IPS-15b (cell line): ENCODE measurements around the gene PSMB10.
"Not testable (repeated sequence)": the region's sequence is repeated elsewhere in the genome, so short reads cannot be mapped to it uniquely, and the experiment has no call there.

ENCODE experiments used
- H3K27me3 ChIP-seq: one replicate; pipeline ENCODE4 v1.6.1; 2013; ENCODE audit warnings: low read length; ENCODE audit not compliant: control insufficient read depth, insufficient read depth
- H3K36me3 ChIP-seq: one replicate; pipeline ENCODE4 v1.6.1; 2013; ENCODE audit warnings: low read length; ENCODE audit not compliant: control insufficient read depth, insufficient read depth
- H3K4me1 ChIP-seq: one replicate; pipeline ENCODE4 v1.6.1; 2013; ENCODE audit warnings: mild to moderate bottlenecking, low read length; ENCODE audit not compliant: control insufficient read depth, insufficient read depth
- H3K4me3 ChIP-seq: one replicate; pipeline ENCODE4 v1.5.1; 2013; ENCODE audit warnings: low read depth, low read length
- H3K9ac ChIP-seq: one replicate; pipeline ENCODE4 v1.6.1; 2013; ENCODE audit warnings: low read depth, mild to moderate bottlenecking, low read length
- H3K9me3 ChIP-seq: one replicate; pipeline ENCODE4 v1.6.1; 2013; ENCODE audit warnings: mild to moderate bottlenecking, low read length; ENCODE audit not compliant: control insufficient read depth, insufficient read depth

Gene PSMB10

DNA sequence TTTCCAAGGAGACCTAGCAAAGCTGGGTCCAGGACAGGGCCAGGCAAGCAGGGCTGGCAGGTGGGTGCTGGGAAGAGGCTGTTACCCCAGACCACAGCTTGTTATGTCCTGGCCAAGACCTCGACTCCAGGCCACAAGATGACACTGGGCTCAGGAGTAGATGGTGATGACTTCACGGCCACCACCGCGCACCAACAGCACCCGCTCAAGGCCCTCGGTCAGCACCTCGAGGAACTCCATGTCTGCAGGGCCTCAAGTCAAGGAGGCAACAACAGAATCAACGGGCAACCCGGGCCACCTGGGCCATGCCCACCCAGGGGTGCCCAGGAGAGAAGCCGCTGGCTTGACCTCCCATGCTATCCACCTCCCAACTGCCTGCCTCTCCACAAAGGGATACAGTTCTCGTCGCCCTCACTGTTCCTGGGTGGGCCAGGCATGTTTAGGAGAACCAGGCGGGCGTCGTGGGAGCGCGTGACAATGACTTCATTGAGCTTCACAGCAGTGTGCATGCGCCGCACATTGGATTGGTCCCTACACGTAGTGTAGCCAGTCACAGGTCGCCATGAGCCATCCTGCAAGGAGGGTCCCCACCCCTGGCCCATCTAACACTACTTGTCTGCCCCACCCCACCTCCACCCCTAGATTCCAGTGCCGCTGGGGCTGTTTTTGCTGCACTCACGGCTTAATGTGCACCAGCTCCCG lies 8.2 kb upstream of the PSMB10 start:
- Histone ChIP-seq H3K9ac (no peak overlapping the region), H3K4me3 (no peak overlapping the region)

DNA sequence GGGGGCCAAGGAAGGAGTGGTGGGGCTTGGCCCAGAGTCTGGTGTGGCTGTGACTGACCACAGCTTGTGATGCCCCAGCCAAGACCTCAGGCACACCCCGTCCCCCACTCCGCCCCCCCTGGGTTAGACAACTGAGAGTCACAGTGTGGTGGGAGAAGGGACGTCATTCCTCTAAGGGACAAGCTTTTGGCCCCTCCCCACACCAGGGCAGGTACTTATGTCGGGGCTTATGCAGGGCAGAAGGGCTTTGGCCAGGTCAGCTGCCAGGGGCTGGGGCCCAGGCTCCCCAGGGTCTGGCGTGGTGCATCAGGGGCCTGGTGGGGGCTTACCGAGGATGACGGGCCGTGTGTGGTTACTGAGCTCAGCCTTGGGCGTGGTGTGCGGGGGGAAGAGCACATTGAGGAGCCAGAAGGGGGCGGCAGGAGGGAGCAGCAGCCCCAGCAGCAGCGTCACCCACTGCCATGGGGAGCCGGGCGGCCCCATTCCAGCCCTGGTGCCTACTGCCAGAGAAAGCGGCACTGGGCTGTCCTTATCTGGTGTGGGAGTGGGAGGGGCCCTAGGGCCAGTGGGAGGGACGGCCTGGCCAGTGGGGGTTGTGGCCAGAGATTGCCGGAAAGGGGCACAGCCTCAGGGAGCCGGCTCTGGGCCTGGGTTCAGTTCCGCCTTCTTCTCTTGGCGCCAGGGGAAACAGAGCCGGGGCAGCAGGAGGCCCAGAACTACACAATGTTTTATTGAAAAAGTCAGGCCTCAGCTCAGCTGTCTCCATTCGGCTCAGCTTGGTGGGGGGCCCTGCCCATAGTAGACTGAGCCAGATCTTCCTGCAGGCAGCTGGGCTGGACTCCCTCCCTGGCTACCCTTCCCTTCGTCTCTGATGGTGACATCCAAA lies 7.2 kb upstream of the PSMB10 start, which contains the start of gene LCAT:
TSS of gene LCAT (minus strand) at position 502 of the 886 bp plus-strand sequence. CDS start at position 483, 19 bp downstream.
- no peaks in the 10 kb centered on the region for H3K9me3 ChIP-seq
- H3K9ac ChIP-seq = no peak within 1 kb of the TSS
- H3K4me3 ChIP-seq = no peak within 1 kb of the TSS
- H3K36me3 ChIP-seq = peaks cover 44% of the 10 kb centered on the region
- no peaks in the 10 kb centered on the region for H3K27me3 ChIP-seq
- no peaks in the 10 kb centered on the region for H3K4me1 ChIP-seq

More for the DNA sequence above, 8.2 kb upstream of the PSMB10 start:
- H3K4me1 ChIP-seq = no peaks in the 10 kb centered on the region
- no peaks in the 10 kb centered on the region for H3K9me3 ChIP-seq
- H3K36me3 ChIP-seq = peaks cover 47% of the 10 kb centered on the region
- no peaks in the 10 kb centered on the region for H3K27me3 ChIP-seq

DNA sequence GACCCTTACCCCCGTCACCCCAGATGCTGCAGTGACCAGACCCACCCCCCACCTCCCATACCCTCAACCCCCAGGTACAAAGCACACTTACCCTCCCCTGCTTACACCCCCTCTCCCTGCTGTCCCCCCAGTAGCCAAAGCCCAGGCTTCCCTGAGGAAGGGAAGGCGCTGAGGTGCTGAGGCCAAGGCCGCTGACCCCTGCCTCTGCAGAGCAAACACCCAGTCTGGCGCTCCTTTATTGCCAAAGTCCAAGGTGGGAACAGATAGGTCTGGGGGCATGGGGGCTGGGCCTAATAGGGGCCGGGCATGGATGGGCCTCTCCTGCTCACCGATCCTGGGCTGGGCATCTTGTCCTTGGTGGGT lies 6.6 kb upstream of the PSMB10 start:
- Histone ChIP-seq H3K4me3 (no peak overlapping the region), H3K9ac (no peak overlapping the region), H3K4me1 (no peaks in the 10 kb centered on the region), H3K9me3 (no peaks in the 10 kb centered on the region), H3K36me3 (peaks cover 41% of the 10 kb centered on the region), H3K27me3 (no peaks in the 10 kb centered on the region)

DNA sequence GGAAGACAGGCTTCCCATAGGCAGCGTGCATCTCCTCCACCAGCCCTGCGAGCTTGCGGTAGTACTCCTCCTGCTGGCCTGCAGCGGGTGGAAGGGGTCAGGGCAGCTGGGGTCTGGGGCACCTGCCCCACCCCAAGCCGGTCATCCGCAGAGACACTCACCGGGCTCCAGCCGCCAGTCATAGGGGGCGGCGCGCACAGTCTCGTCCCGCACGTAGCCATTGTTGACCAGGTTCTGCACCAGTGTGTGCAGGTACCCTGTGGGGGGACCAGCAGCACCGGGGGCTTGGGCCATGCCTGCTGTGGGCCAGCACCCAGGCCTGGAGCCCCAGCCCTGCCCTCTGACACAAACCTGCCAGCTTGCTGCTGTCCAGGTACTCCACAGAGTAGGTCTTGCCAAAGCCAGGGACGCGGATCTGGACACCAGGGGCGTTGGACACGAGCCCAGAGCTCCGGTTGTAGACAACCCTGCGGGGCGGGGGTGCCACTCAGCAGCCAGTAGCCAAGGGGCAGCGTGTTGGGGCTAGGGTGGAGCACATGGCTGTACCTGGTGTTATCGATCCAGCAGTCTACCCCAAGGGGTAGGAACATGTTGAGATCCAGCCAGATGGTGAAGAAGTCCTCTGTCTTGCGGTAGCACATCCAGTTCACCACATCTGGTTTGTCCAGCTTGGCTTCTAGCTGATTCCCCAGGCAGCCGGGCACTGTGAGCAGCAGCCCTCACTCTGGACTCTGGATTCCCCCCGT lies 6.0 kb upstream of the PSMB10 start:
- Histone ChIP-seq H3K4me3 (no peak overlapping the region), H3K27me3 (no peaks in the 10 kb centered on the region), H3K36me3 (peaks cover 35% of the 10 kb centered on the region), H3K9me3 (no peaks in the 10 kb centered on the region), H3K9ac (no peak overlapping the region), H3K4me1 (no peaks in the 10 kb centered on the region)

DNA sequence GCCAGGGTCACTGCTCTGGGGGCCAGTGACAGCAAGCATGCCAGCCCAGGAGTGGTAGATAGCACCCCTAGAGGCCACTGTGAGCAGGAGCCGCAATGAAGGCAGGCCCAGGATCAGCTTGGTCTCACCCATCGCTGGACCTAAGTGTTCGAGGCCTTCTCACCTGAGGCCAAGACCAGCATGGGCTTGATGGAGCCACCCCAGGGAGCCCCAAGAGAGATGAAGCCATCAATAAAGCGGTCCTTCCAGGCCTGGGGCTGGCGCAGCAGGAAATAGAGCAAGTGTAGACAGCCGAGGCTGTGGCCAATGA lies 5.5 kb upstream of the PSMB10 start:
- Histone ChIP-seq H3K4me3 (no peak overlapping the region), H3K9me3 (no peaks in the 10 kb centered on the region), H3K4me1 (peaks cover 1% of the 10 kb centered on the region), H3K36me3 (peaks cover 30% of the 10 kb centered on the region), H3K27me3 (no peaks in the 10 kb centered on the region), H3K9ac (no peak overlapping the region)

DNA sequence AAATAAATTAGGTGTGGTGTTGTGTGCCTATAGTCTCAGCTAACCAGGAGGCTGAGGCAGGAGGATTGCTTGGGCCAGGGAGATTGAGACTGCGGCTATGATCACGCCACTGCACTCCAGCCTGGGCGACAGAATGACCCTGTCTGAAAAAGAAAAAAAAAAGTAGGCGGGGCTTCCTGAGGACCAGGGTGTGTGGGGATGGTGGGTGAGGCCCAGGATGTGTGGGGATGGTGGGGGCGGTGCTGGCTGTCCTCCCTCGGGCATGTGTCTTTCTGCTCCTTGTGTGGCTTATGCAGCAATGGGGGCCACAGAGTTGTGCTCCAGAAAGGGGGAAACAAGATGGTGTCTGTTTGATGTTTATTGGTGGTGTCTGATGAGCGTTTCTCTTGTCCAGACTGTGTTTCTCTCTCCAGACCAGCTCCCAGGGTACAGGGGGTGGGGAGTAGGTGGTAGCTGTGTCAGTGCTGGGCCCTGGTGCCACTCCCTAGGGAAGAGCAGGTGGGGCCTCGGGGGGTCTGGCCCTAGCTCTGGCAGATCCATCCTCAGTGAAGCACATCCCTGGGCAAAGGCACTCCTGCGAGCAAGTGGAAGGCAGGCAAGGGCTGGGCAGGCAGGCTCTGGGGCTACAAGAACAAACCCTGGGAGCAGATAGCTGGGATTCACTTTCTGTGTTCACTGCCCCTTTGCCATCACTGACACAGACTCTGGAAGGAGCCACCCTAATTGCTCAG lies 5.0 kb upstream of the PSMB10 start:
- Histone ChIP-seq H3K9ac (no peak overlapping the region), H3K4me3 (no peak overlapping the region), H3K27me3 (no peaks in the 10 kb centered on the region), H3K9me3 (no peaks in the 10 kb centered on the region), H3K4me1 (peaks cover 5% of the 10 kb centered on the region), H3K36me3 (peaks cover 25% of the 10 kb centered on the region)

DNA sequence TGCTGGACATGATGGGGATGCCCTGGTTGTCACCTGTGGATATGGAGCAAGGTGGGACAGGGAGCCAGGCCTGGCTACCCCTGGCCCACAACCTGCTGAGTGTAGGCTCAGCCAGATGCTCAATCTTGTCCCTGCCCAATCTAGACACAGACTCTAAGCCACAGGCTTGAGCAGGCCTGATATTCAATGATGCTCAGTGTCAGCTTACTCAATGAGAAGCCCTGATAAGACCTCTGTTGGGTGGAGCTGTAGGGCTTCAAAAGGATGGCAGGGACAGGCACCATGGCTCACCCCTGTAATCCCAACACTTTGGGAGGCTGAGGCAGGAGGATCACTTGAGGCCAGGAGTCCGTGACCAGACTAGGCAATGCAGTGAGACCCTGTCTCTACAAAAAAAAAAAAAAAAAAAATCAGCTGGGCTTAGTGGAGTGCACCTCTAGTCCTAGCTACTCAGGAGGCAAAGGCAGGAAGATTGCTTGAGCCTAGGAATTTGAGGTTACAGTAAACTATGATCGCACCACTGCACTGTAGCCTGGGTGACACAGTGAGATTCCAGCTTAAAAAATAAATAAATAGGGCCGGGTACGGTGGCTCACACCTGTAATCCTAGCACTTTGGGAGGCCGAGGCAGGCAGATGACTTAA lies 3.9 kb upstream of the PSMB10 start:
- Histone ChIP-seq H3K9me3 (no peaks in the 10 kb centered on the region), H3K36me3 (peaks cover 20% of the 10 kb centered on the region), H3K4me1 (peaks cover 5% of the 10 kb centered on the region), H3K4me3 (no peak overlapping the region), H3K9ac (no peak overlapping the region), H3K27me3 (no peaks in the 10 kb centered on the region)

DNA sequence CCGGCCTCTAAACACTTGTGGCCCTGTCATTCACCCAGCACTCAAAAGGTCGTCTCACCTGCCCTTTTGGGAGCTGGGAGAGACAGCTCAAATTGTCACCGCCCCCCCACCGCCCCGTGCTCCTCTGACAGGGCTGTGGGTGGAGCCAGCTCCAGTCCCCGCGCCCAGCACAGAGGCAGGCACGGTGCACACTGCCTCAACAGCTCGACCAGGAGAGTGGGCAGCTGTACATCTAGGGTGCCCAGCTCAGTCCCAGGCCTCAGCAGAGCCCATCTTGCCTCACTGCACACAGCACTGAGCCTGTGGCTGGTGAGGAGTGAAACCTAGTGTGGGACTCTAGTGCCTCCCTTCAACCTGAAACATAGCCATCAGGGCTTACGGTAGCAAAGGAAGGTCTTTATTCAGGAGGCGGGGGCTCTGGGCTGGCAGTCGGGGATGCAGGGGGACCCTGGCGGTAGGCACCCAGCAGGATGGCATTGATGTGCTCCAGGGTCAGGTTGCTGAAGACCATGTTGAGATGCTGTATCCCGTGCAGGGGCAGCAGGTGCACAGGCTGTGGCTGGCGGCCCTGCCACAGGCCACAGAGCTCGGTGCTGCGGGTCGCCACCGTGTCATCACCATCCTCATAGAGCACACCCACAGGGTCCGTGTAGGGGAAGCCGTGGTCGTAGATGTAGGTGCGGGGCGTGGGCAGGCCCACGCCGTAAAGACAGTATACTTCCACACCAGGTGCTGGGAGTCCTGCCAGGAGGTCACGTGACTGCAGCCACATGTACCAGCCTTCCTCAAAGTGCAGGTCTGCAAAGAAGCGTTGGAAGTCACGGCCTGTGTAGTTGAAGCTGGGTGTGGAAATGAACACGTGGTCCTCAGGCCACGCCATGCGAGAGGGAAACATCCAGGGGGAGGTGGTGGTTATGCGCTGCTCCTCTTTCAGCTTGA lies 3.1 kb upstream of the PSMB10 start:
- H3K36me3 ChIP-seq = peaks cover 12% of the 10 kb centered on the region
- H3K27me3 ChIP-seq = no peaks in the 10 kb centered on the region
- H3K9ac ChIP-seq = no peak overlapping the region
- H3K4me3 ChIP-seq = no peak overlapping the region
- peaks cover 5% of the 10 kb centered on the region for H3K4me1 ChIP-seq
- no peaks in the 10 kb centered on the region for H3K9me3 ChIP-seq

DNA sequence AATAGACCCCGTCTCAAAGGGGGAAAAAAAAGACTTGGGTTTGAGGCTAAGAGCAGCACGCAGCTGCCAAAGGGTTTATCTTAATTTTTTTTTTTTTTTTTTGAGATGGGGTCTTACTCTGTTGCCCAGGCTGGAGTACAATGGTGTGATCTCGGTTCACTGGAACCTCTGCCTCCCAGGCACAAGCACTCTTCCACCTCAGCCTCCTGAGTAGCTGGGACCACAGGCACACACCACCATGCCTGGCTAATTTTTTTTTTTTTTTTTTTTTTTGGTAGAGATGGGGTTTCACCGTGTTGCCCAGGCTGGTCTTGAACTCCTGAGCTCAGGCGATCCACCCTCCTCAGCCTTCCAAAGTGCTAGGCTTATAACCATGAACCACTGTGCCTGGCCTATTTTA lies 1.1 kb upstream of the PSMB10 start:
- H3K36me3 ChIP-seq, H3K4me1 ChIP-seq, H3K4me3 ChIP-seq: not testable (repeated sequence)

DNA sequence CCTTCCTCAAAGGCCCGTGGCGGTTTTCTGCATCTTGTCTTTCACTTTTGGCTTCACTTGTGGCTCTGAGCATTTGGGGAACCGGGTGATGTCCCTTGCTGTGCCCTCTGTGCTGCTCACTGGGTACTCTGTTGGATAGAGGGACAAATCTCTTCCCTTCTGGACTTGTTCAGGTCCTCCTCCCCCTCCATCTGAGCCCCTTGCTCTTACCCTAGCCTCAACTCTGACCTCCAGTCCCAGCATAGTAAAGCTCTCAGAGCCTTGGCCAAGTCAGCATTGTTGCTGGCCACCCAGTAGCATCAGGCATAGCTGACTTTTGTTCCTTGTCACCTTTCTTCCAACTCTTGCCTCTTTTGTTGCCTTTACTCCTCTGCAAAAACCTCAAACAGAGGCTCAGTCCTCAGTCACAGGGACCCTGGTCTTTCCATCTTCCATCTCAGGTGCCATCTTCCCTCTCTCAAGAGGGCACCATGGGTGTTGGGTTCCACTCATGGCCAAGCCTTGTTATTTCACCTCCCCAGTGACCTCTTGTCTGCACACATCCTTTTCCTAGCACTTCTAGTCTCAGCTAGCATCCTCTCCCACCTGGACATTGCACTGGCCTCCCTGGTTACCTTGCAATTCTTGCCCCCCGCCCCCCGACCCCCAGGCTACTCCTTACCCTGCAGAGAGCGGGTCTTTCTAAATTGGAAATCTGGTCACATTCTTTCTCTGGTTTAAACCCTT lies 393 bp upstream of the PSMB10 start:
- Histone ChIP-seq H3K36me3 (peaks cover 7% of the 10 kb centered on the region), H3K4me1 (peaks cover 8% of the 10 kb centered on the region), H3K27me3 (no peaks in the 10 kb centered on the region), H3K9ac (peak overlapping the region; percentile 97), H3K4me3 (peak overlapping the region; percentile 99), H3K9me3 (no peaks in the 10 kb centered on the region)

More for the DNA sequence above, 1.1 kb upstream of the PSMB10 start:
- not testable (repeated sequence) for H3K27me3 ChIP-seq, H3K9me3 ChIP-seq, H3K9ac ChIP-seq
